ENCODE results near the gene CFD.
"Not testable (repeated sequence)": the region's sequence is repeated elsewhere in the genome, so short reads cannot be mapped to it uniquely, and the experiment has no call there.

CFD gene

GRCh38 chr19:843180-843835 lies 16.2 kb upstream of the CFD start:
- H3K4me3 ChIP-seq (ENCODE audit: low read depth, low read length) = no peak overlapping the region
- TF ChIP-seq CTCF (IDR thresholded peaks at IDR 0.05; ENCODE audit: borderline replicate concordance, insufficient read depth, low read depth, low read length) = no peak

GRCh38 chr19:843836-844545 lies 15.5 kb upstream of the CFD start:
- H3K4me3 ChIP-seq (ENCODE audit: low read depth, low read length) = no peak overlapping the region
- no peak for TF ChIP-seq CTCF (IDR thresholded peaks at IDR 0.05; ENCODE audit: borderline replicate concordance, insufficient read depth, low read depth, low read length)

GRCh38 chr19:844546-844971 lies 14.9 kb upstream of the CFD start:
- H3K4me3 ChIP-seq (ENCODE audit: low read depth, low read length) = no peak overlapping the region
- TF ChIP-seq CTCF (IDR thresholded peaks at IDR 0.05; ENCODE audit: borderline replicate concordance, insufficient read depth, low read depth, low read length) = no peak

- H3K4me3 ChIP-seq (ENCODE audit: low read depth, low read length) = no peak overlapping the region
Measured at GRCh38 chr19:845707-846521, 13.6 kb upstream of the CFD start.

GRCh38 chr19:848386-848921 lies 11.0 kb upstream of the CFD start:
- TF ChIP-seq CTCF (IDR thresholded peaks at IDR 0.05; ENCODE audit: borderline replicate concordance, insufficient read depth, low read depth, low read length) = no peak
- H3K4me3 ChIP-seq (ENCODE audit: low read depth, low read length) = no peak overlapping the region

More at GRCh38 chr19:845707-846521, 13.6 kb upstream of the CFD start:
- no peak for TF ChIP-seq CTCF (IDR thresholded peaks at IDR 0.05; ENCODE audit: borderline replicate concordance, insufficient read depth, low read depth, low read length)

- not testable (repeated sequence) for H3K4me3 ChIP-seq (ENCODE audit: low read depth, low read length)
Measured at GRCh38 chr19:849195-849594, 10.3 kb upstream of the CFD start.

GRCh38 chr19:850221-850978 lies 9.1 kb upstream of the CFD start:
- H3K4me3 ChIP-seq (ENCODE audit: low read depth, low read length) = no peak overlapping the region
- no peak for TF ChIP-seq CTCF (IDR thresholded peaks at IDR 0.05; ENCODE audit: borderline replicate concordance, insufficient read depth, low read depth, low read length)
